Stimulated activated CD4-positive, alpha-beta T cell treated with anti-CD3 and anti-CD28 coated beads, Interleukin-1b, Interleukin-23, amount 100 ng/mL, for 1 hour (primary cell): Measurements from ENCODE around the gene SLC35D1.
"Not testable (repeated sequence)": the region's sequence is repeated elsewhere in the genome, so short reads cannot be mapped to it uniquely, and the experiment has no call there.

Experiments
- DNase-seq, 2 donors: peaks; one replicate each; pipeline ENCODE4 v3.0.0-alpha.2; 2020; ENCODE audit warnings: low read depth in 2 of 2

SLC35D1 gene

GRCh38 chr1:66985835-66986234, 68.1 kb downstream of the SLC35D1 start:
- DNase-seq: no peak

- DNase-seq: no peak
These were observed 69.5 kb downstream of the SLC35D1 start for GRCh38 chr1:66984491-66984890.

GRCh38 chr1:66982561-66983260, 71.2 kb downstream of the SLC35D1 start:
- DNase-seq: no peak

- no peak for DNase-seq
These were observed 72.3 kb downstream of the SLC35D1 start for GRCh38 chr1:66981679-66982078.

GRCh38 chr1:66980745-66981367, 73.1 kb downstream of the SLC35D1 start:
- DNase-seq: no peak

- DNase-seq: not testable (repeated sequence)
These were observed 74.3 kb downstream of the SLC35D1 start for GRCh38 chr1:66979621-66980020.

- no peak for DNase-seq
These were observed 75.7 kb downstream of the SLC35D1 start for GRCh38 chr1:66978201-66978600.

GRCh38 chr1:66968574-66968973, 85.4 kb downstream of the SLC35D1 start:
- no peak for DNase-seq

- not testable (repeated sequence) for DNase-seq
These were observed 87.6 kb downstream of the SLC35D1 start for GRCh38 chr1:66966188-66966873.

GRCh38 chr1:66957938-66958337, 96.0 kb downstream of the SLC35D1 start:
- DNase-seq: no peak

GRCh38 chr1:66954208-66954607, 99.7 kb downstream of the SLC35D1 start:
- DNase-seq: no peak

- no peak for DNase-seq
These were observed 102.4 kb downstream of the SLC35D1 start for GRCh38 chr1:66951513-66951912.
